ENCODE measurements around the gene TERT.
"Not testable (repeated sequence)": the region's sequence is repeated elsewhere in the genome, so short reads cannot be mapped to it uniquely, and the experiment has no call there.

TERT gene

GRCh38 chr5:1288439-1289335, 6.2 kb downstream of the TERT start:
- no peak overlapping the region for H2BK15ac ChIP-seq (replicated peaks; ENCODE audit: low read depth)
- no CpG with 5 or more reads among the region's 37 CpGs for WGBS (ENCODE audit: extremely low coverage, insufficient coverage, low lambda C conversion rate)
- H2BK120ac ChIP-seq (ENCODE audit: low read depth, low read length) = no peak overlapping the region
- no peak overlapping the region for H3K56ac ChIP-seq (ENCODE audit: low read length)
- H3K23ac ChIP-seq (ENCODE audit: low read length) = no peak overlapping the region
- H3K4ac ChIP-seq (ENCODE audit: low read depth, low read length) = no peak overlapping the region
- H3K4me2 ChIP-seq (ENCODE audit: low read length) = no peak overlapping the region
- no peaks in the 10 kb centered on the region for H3K27me3 ChIP-seq (ENCODE audit: insufficient read depth, low read length, poor library complexity)
- H3K27ac ChIP-seq (ENCODE audit: low read depth, low read length) = no peak overlapping the region
- H3K18ac ChIP-seq (ENCODE audit: low read length) = no peak overlapping the region
- H3K79me1 ChIP-seq (ENCODE audit: low read length) = no peaks in the 10 kb centered on the region
- H4K5ac ChIP-seq (ENCODE audit: low read length) = no peak overlapping the region
- peaks cover 5% of the 10 kb centered on the region for H3K79me2 ChIP-seq (ENCODE audit: control insufficient read depth, insufficient read depth, low read length)
- H2BK5ac ChIP-seq (ENCODE audit: low read length) = no peak overlapping the region
- no peak overlapping the region for H3K4me3 ChIP-seq (ENCODE audit: low read length)
- no peak for DNase-seq
- H4K8ac ChIP-seq (ENCODE audit: low read depth, low read length) = no peak overlapping the region
- H3K9ac ChIP-seq (ENCODE audit: low read length) = no peak overlapping the region
- H3K36me3 ChIP-seq (ENCODE audit: control insufficient read depth, insufficient read depth, low read length) = no peaks in the 10 kb centered on the region
- H3K4me1 ChIP-seq (ENCODE audit: control insufficient read depth, low read depth, low read length) = no peaks in the 10 kb centered on the region
- no peak overlapping the region for H2AK5ac ChIP-seq (ENCODE audit: low read length)

GRCh38 chr5:1285883-1286291, 9.0 kb downstream of the TERT start:
- no peak overlapping the region for H3K4me2 ChIP-seq (ENCODE audit: low read length)
- no peaks in the 10 kb centered on the region for H3K4me1 ChIP-seq (ENCODE audit: control insufficient read depth, low read depth, low read length)
- H4K5ac ChIP-seq (ENCODE audit: low read length) = no peak overlapping the region
- no peak overlapping the region for H3K4me3 ChIP-seq (ENCODE audit: low read length)
- no peaks in the 10 kb centered on the region for H3K79me1 ChIP-seq (ENCODE audit: low read length)
- H2AK5ac ChIP-seq (ENCODE audit: low read length) = no peak overlapping the region
- no peak overlapping the region for H2BK120ac ChIP-seq (ENCODE audit: low read depth, low read length)
- H3K36me3 ChIP-seq (ENCODE audit: control insufficient read depth, insufficient read depth, low read length) = no peaks in the 10 kb centered on the region
- no peak overlapping the region for H3K23ac ChIP-seq (ENCODE audit: low read length)
- no peak overlapping the region for H4K8ac ChIP-seq (ENCODE audit: low read depth, low read length)
- no peak overlapping the region for H2BK5ac ChIP-seq (ENCODE audit: low read length)
- H3K27ac ChIP-seq (ENCODE audit: low read depth, low read length) = no peak overlapping the region
- no peak overlapping the region for H3K4ac ChIP-seq (ENCODE audit: low read depth, low read length)
- WGBS (ENCODE audit: extremely low coverage, insufficient coverage, low lambda C conversion rate) = no CpG with 5 or more reads among the region's 25 CpGs
- H2BK15ac ChIP-seq (replicated peaks; ENCODE audit: low read depth) = no peak overlapping the region
- H3K18ac ChIP-seq (ENCODE audit: low read length) = no peak overlapping the region
- no peaks in the 10 kb centered on the region for H3K27me3 ChIP-seq (ENCODE audit: insufficient read depth, low read length, poor library complexity)
- H3K79me2 ChIP-seq (ENCODE audit: control insufficient read depth, insufficient read depth, low read length) = peaks cover 5% of the 10 kb centered on the region
- H3K9ac ChIP-seq (ENCODE audit: low read length) = no peak overlapping the region
- H3K56ac ChIP-seq (ENCODE audit: low read length) = no peak overlapping the region
- DNase-seq = no peak

GRCh38 chr5:1285141-1285540, 9.7 kb downstream of the TERT start:
- no peak for DNase-seq
- Histone ChIP-seq H3K23ac (ENCODE audit: low read length) (no peak overlapping the region), H2BK120ac (ENCODE audit: low read depth, low read length) (no peak overlapping the region), H3K27me3 (ENCODE audit: insufficient read depth, low read length, poor library complexity) (no peaks in the 10 kb centered on the region), H3K27ac (ENCODE audit: low read depth, low read length) (no peak overlapping the region), H4K5ac (ENCODE audit: low read length) (no peak overlapping the region), H2BK15ac (replicated peaks; ENCODE audit: low read depth) (no peak overlapping the region), H3K4me3 (ENCODE audit: low read length) (no peak overlapping the region), H3K4me1 (ENCODE audit: control insufficient read depth, low read depth, low read length) (no peaks in the 10 kb centered on the region), H3K79me1 (ENCODE audit: low read length) (no peaks in the 10 kb centered on the region), H3K4ac (ENCODE audit: low read depth, low read length) (no peak overlapping the region), H3K4me2 (ENCODE audit: low read length) (no peak overlapping the region), H2BK5ac (ENCODE audit: low read length) (no peak overlapping the region), H3K79me2 (ENCODE audit: control insufficient read depth, insufficient read depth, low read length) (peaks cover 5% of the 10 kb centered on the region), H2AK5ac (ENCODE audit: low read length) (no peak overlapping the region), H3K56ac (ENCODE audit: low read length) (no peak overlapping the region), H4K8ac (ENCODE audit: low read depth, low read length) (no peak overlapping the region), H3K18ac (ENCODE audit: low read length) (no peak overlapping the region), H3K36me3 (ENCODE audit: control insufficient read depth, insufficient read depth, low read length) (no peaks in the 10 kb centered on the region), H3K9ac (ENCODE audit: low read length) (no peak overlapping the region)
- no CpG with 5 or more reads among the region's 12 CpGs for WGBS (ENCODE audit: extremely low coverage, insufficient coverage, low lambda C conversion rate)

GRCh38 chr5:1284336-1284970, 10.4 kb downstream of the TERT start:
- H2AK5ac ChIP-seq (ENCODE audit: low read length); H3K79me2 ChIP-seq (ENCODE audit: control insufficient read depth, insufficient read depth, low read length); H2BK15ac ChIP-seq (replicated peaks; ENCODE audit: low read depth); H3K4ac ChIP-seq (ENCODE audit: low read depth, low read length); H2BK120ac ChIP-seq (ENCODE audit: low read depth, low read length); DNase-seq; H3K4me3 ChIP-seq (ENCODE audit: low read length); H3K36me3 ChIP-seq (ENCODE audit: control insufficient read depth, insufficient read depth, low read length); H3K4me2 ChIP-seq (ENCODE audit: low read length); H3K27ac ChIP-seq (ENCODE audit: low read depth, low read length); H3K23ac ChIP-seq (ENCODE audit: low read length); H3K4me1 ChIP-seq (ENCODE audit: control insufficient read depth, low read depth, low read length); H3K27me3 ChIP-seq (ENCODE audit: insufficient read depth, low read length, poor library complexity); H3K18ac ChIP-seq (ENCODE audit: low read length); H3K9ac ChIP-seq (ENCODE audit: low read length); H3K79me1 ChIP-seq (ENCODE audit: low read length); H3K56ac ChIP-seq (ENCODE audit: low read length); H2BK5ac ChIP-seq (ENCODE audit: low read length); H4K8ac ChIP-seq (ENCODE audit: low read depth, low read length); H4K5ac ChIP-seq (ENCODE audit: low read length): not testable (repeated sequence)
- WGBS (ENCODE audit: extremely low coverage, insufficient coverage, low lambda C conversion rate) = no CpG with 5 or more reads among the region's 27 CpGs

GRCh38 chr5:1283729-1284041, 11.2 kb downstream of the TERT start:
- not testable (repeated sequence) for H2BK120ac ChIP-seq (ENCODE audit: low read depth, low read length); H3K79me2 ChIP-seq (ENCODE audit: control insufficient read depth, insufficient read depth, low read length); H3K4me3 ChIP-seq (ENCODE audit: low read length); H3K56ac ChIP-seq (ENCODE audit: low read length); H3K27ac ChIP-seq (ENCODE audit: low read depth, low read length); H3K4me1 ChIP-seq (ENCODE audit: control insufficient read depth, low read depth, low read length); H3K27me3 ChIP-seq (ENCODE audit: insufficient read depth, low read length, poor library complexity); DNase-seq; H3K23ac ChIP-seq (ENCODE audit: low read length); H3K36me3 ChIP-seq (ENCODE audit: control insufficient read depth, insufficient read depth, low read length); H3K4me2 ChIP-seq (ENCODE audit: low read length); H4K8ac ChIP-seq (ENCODE audit: low read depth, low read length); H2BK5ac ChIP-seq (ENCODE audit: low read length); H3K18ac ChIP-seq (ENCODE audit: low read length); H3K4ac ChIP-seq (ENCODE audit: low read depth, low read length); H3K79me1 ChIP-seq (ENCODE audit: low read length); H3K9ac ChIP-seq (ENCODE audit: low read length); H2BK15ac ChIP-seq (replicated peaks; ENCODE audit: low read depth); H4K5ac ChIP-seq (ENCODE audit: low read length); H2AK5ac ChIP-seq (ENCODE audit: low read length)
- WGBS (ENCODE audit: extremely low coverage, insufficient coverage, low lambda C conversion rate) = no CpG with 5 or more reads among the region's 16 CpGs

All from mesendoderm (in vitro differentiated cells).